Measurements from ENCODE around the gene MAGOHB.

Gene MAGOHB

GRCh38 chr12:10554756-10555481 is 58.5 kb downstream of the MAGOHB start:
- DNase-seq (ENCODE audit: low read depth in 2 of 2) = no peak

- no peak for DNase-seq (ENCODE audit: low read depth in 2 of 2)
Observed at GRCh38 chr12:10554228-10554755, 59.1 kb downstream of the MAGOHB start.
